Esophagus squamous epithelium (tissue), 4 donors: Measurements from ENCODE around the gene HECTD2.

Source experiments
- POLR2A ChIP-seq, 4 donors: fragments of 450-650 bp; IDR thresholded peaks; one replicate each; pipeline ENCODE4 v1.6.1; 2017; ENCODE audit warnings: antibody characterized with exemption in 4 of 4, mild to moderate bottlenecking in 4 of 4, moderate library complexity in 3 of 4
- TF ChIP-seq, protein P1 (sequence below), 6 experiments: fragments of 450-650 bp in 4 of 6; fragments of 200-600 bp in 2 of 6; sonication (generic) in 2 of 6; IDR thresholded peaks; one replicate each; pipeline ENCODE4 v1.5.1; 2016 to 2019; ENCODE audit warnings: antibody characterized with exemption in 6 of 6, mild to moderate bottlenecking in 4 of 6, moderate library complexity in 4 of 6

DNA sequence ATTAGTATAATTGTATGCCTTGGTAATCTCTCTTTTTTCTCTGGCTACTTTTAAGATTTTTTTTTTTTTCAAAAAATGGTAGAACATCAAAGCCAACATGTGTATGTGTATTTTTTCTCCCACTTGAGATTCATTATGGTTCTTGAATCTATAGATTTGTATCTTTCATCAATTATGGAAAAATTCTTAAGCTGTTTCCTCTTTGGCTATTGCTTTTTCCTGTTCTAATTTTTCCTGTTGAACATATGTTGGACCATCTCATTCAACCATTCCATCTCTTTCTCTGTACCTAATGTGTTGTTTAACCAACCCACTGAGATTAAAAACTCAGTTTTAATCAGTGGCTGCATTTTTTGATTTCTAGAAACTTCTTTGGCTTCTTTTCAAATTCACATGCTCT is 107.2 kb downstream of the HECTD2 start:
- TF ChIP-seq, protein P1, sequence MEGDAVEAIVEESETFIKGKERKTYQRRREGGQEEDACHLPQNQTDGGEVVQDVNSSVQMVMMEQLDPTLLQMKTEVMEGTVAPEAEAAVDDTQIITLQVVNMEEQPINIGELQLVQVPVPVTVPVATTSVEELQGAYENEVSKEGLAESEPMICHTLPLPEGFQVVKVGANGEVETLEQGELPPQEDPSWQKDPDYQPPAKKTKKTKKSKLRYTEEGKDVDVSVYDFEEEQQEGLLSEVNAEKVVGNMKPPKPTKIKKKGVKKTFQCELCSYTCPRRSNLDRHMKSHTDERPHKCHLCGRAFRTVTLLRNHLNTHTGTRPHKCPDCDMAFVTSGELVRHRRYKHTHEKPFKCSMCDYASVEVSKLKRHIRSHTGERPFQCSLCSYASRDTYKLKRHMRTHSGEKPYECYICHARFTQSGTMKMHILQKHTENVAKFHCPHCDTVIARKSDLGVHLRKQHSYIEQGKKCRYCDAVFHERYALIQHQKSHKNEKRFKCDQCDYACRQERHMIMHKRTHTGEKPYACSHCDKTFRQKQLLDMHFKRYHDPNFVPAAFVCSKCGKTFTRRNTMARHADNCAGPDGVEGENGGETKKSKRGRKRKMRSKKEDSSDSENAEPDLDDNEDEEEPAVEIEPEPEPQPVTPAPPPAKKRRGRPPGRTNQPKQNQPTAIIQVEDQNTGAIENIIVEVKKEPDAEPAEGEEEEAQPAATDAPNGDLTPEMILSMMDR (IDR thresholded peaks at IDR 0.05), result no peak
- TF ChIP-seq POLR2A (IDR thresholded peaks at IDR 0.05), result no peak
